Heart right ventricle (tissue), 16 donors: ENCODE measurements around the gene MICAL2. TPM values are rescaled to one million over a fixed set of nuclear protein-coding genes. Genes with fewer than 3 reads are reported as not detected.

ENCODE experiments used
- ATAC-seq, 8 donors: fragments of 200-7000 bp; cut with Tn5 transposase; one replicate each; pipeline ENCODE4 v1.9.1; 2020; ENCODE audit warnings: mild to moderate bottlenecking in 8 of 8, moderate library complexity in 8 of 8, moderate number of reproducible peaks in 1 of 8
- DNase-seq, 2 donors: peaks; one replicate each; pipeline ENCODE4 v3.0.0-alpha.2; 2020
- H3K27ac ChIP-seq, 10 donors: fragments of 200-600 bp; sonication (generic) in 2 of 10; one replicate each; pipeline versions ENCODE4 v1.5.0 to v1.8.0; 2020 to 2022; ENCODE audit warnings: mild to moderate bottlenecking in 3 of 10
- H3K27me3 ChIP-seq, 7 donors: fragments of 200-600 bp; one replicate each; pipeline ENCODE4 v1.8.0; 2021 to 2022; ENCODE audit warnings: mild to moderate bottlenecking in 2 of 7
- H3K36me3 ChIP-seq, 9 donors: fragments of 200-600 bp; sonication (generic) in 1 of 9; one replicate each; pipeline versions ENCODE4 v1.5.0 to v1.8.0; 2020 to 2022; ENCODE audit warnings: mild to moderate bottlenecking in 2 of 9
- H3K4me1 ChIP-seq, 9 donors: fragments of 200-600 bp; sonication (generic) in 1 of 9; one replicate each; pipeline versions ENCODE4 v1.5.0 to v1.8.0; 2020 to 2022; ENCODE audit warnings: mild to moderate bottlenecking in 4 of 9
- H3K4me3 ChIP-seq, 10 donors: fragments of 200-600 bp; sonication (generic) in 2 of 10; one replicate each; pipeline versions ENCODE4 v1.5.0 to v1.8.0; 2020 to 2022; ENCODE audit warnings: mild to moderate bottlenecking in 7 of 10, moderate library complexity in 2 of 10
- H3K9me3 ChIP-seq, 11 donors: fragments of 200-600 bp in 10 of 11; sonication (generic) in 2 of 11; one replicate each; pipeline versions ENCODE4 v1.5.0 to v1.8.0; 2013 to 2022; ENCODE audit warnings: mild to moderate bottlenecking in 2 of 11, control low read depth in 1 of 11, moderate library complexity in 1 of 11
- WGBS, 2 donors: extraction: QIAGEN DNeasy Blood & Tissue Kit; methylation state at CpG; one replicate each; pipeline ENCODE4 v1.1.7; 2013; ENCODE audit warnings: inconsistent platforms in 1 of 2; 5-methylcytosine and 5-hydroxymethylcytosine counted together
- intact Hi-C, 10 donors: fragments of 100-400 bp; cut with DNase I; formaldehyde crosslinking; loops; one replicate each; pipeline versions ENCODE4 v1.11.1 to v1.14.2; 2022
- polyA plus RNA-seq, 2 donors: library from polyadenylated mRNA; stranded (reverse); fragments of 200-250 nt; gene quantifications; one replicate each; pipeline ENCODE4 v1.2.3, GENCODE V29; 2013
- total RNA-seq, 10 donors: library from RNA; stranded (reverse); fragmentation: NEBNext Ultra II Directional in 3 of 10; extraction: Animal tissue kit (Norgen Biotek cat#: 25700) in 3 of 10; gene quantifications; one replicate each; pipeline versions ENCODE4 v1.2.1 to v1.2.4, GENCODE V29; 2021 to 2023
- TF ChIP-seq, protein P1 (sequence below), 9 donors: fragments of 200-600 bp; sonication (generic) in 2 of 9; IDR thresholded peaks; one replicate each; pipeline versions ENCODE4 v1.5.0 to v1.8.0; 2021 to 2022; ENCODE audit warnings: antibody characterized with exemption in 9 of 9, mild to moderate bottlenecking in 5 of 9, moderate library complexity in 1 of 9
- donor health status: Arrhythmogenic right ventricular cardiomyopathy.
- donor health status: ischemic (EF 13 %, LVEDD 7.1; RV severe dilation, severe dysfunction).
- donor health status: healthy with polysubstance abuse.
- donor health status: DM: no; HTN: yes; CAD: no.
- donor health status: DM: no; HTN: no; CAD: no.
- donor health status: ischemic (EF 25% LVEDD 6.9; RV normal size, moderate dysfunction).
- donor health status: ischemic (EF 25% LVEDD 5.7; RV mildly dilated, moderate dysfunction).
- donor health status: healthy.
- donor health status: DM: yes; HTN: yes; CAD: no.
- donor health status: Ischemic cardiomyopathy.
- donor health status: ischemic (EF 35%, LVEDD 5.7; RV mildly dilated, moderate dysfunction).
- donor health status: nonischemic (EF 11% LVEDD 7.7; RV severe dilation, severe dysfunction).
- donor health status: DM: yes; HTN: yes; CAD: no.
- donor health status: PGD.
- donor health status: ischemic (EF 29% LVEDD 5.4; RV normal size, mild dysfunction).
- donor health status: nonischemic (EF 23%, LVEDD 6.1; RV moderate dilation, normal function).

MICAL2 gene
- total and polyA plus RNA-seq, 12 donors = 32.5 to 95.7 (median 70.5) TPM

- TF ChIP-seq, protein P1, sequence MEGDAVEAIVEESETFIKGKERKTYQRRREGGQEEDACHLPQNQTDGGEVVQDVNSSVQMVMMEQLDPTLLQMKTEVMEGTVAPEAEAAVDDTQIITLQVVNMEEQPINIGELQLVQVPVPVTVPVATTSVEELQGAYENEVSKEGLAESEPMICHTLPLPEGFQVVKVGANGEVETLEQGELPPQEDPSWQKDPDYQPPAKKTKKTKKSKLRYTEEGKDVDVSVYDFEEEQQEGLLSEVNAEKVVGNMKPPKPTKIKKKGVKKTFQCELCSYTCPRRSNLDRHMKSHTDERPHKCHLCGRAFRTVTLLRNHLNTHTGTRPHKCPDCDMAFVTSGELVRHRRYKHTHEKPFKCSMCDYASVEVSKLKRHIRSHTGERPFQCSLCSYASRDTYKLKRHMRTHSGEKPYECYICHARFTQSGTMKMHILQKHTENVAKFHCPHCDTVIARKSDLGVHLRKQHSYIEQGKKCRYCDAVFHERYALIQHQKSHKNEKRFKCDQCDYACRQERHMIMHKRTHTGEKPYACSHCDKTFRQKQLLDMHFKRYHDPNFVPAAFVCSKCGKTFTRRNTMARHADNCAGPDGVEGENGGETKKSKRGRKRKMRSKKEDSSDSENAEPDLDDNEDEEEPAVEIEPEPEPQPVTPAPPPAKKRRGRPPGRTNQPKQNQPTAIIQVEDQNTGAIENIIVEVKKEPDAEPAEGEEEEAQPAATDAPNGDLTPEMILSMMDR (IDR thresholded peaks at IDR 0.05) = no peak
- no peak for DNase-seq
- Histone ChIP-seq H3K4me3 (no peak overlapping the region), H3K9me3 (no peaks in the 10 kb centered on the region), H3K27me3 (no peaks in the 10 kb centered on the region), H3K27ac (peak overlapping the region in 1 of 10 donors; percentile 62), H3K4me1 (peaks cover 29 to 90% (median 71%) of the 10 kb centered on the region in 9 donors), H3K36me3 (peaks cover 0 to 11% (median 0%) of the 10 kb centered on the region in 9 donors)
- ATAC-seq = peak in 3 of 8 donors; percentile 34 to 57 (median 50)
- 34 to 50% methylated on average over 4 of the region's 4 CpGs for WGBS, 2 donors
- intact Hi-C loops = loop anchor here in 4 of 10 donors (10.0 kb wide), 2 partner anchors 62 to 118 kb away; no protein-coding TSS in a partner anchor
Observed at GRCh38 chr11:12117200-12117599, 6.8 kb downstream of the MICAL2 start.

DNA sequence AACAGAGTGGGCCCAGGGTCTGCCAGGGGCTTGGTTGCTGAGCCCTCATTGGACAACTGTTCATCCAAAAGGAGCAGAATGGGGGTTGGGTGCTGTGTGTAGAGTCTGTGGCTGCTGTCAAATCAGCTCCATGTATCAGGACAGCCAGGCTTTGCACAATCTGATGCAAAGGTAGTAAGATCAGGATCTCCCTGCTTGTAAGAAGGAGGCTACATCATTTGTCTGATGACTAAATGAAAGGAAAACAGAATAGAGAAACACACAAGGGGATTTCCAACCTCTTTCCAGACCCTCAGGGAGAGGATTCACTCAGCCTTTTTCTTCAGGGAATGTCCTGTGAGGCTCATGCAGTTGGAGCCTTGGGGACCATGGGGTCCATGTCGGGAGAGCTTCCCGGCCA, 7.2 kb downstream of the MICAL2 start:
- H3K27ac ChIP-seq = peak overlapping the region in 2 of 10 donors; percentile 55 to 62
- H3K4me3 ChIP-seq = no peak overlapping the region
- intact Hi-C loops = loop anchor here in 4 of 10 donors (10.0 kb wide), 2 partner anchors 63 to 117 kb away; no protein-coding TSS in a partner anchor

DNA sequence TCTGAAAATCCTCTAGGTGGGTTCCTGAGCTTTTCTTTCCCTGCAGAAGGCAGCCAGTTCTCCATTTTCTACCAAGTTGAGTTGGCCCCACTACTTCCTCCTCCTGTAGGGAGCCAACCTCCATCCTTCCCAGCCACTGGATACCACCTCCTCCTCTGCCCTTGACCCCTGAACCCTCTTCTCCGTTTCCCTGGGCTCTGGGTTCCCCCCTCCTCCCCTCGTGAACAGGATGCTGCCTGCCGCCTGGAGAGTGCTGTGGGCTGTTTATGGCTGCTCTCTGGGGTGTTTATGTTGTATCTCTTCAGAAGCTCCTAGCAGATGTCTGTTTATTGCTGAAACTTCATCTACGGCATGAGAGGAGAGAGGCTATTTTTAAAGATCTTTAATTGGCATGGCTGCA, 8.6 kb downstream of the MICAL2 start:
- whole genome bisulfite sequencing, 2 donors = 21 to 28% methylated on average over 4 of the region's 4 CpGs
- Histone ChIP-seq H3K9me3 (no peaks in the 10 kb centered on the region), H3K4me3 (no peak overlapping the region), H3K4me1 (peaks cover 27 to 85% (median 67%) of the 10 kb centered on the region in 9 donors), H3K27me3 (no peaks in the 10 kb centered on the region), H3K27ac (peak overlapping the region in 6 of 10 donors; percentile 7 to 80 (median 55)), H3K36me3 (peaks cover 0 to 11% (median 0%) of the 10 kb centered on the region in 9 donors)
- ATAC-seq (peak in 6 of 8 donors; percentile 11 to 46 (median 23)), DNase-seq (no peak)
- TF ChIP-seq, protein P1 (IDR thresholded peaks at IDR 0.05) = peak in 2 of 9 donors; percentile 12 to 23
- intact Hi-C loops = loop anchor here in 4 of 10 donors (10.0 kb wide), 2 partner anchors 64 to 116 kb away; no protein-coding TSS in a partner anchor

More for the DNA sequence above, 7.2 kb downstream of the MICAL2 start:
- no peaks in the 10 kb centered on the region for H3K9me3 ChIP-seq
- ATAC-seq = no peak
- 67 to 76% methylated on average over 2 of the region's 2 CpGs for WGBS, 2 donors
- H3K36me3 ChIP-seq = peaks cover 0 to 11% (median 0%) of the 10 kb centered on the region in 9 donors
- no peaks in the 10 kb centered on the region for H3K27me3 ChIP-seq
- H3K4me1 ChIP-seq = peaks cover 28 to 88% (median 67%) of the 10 kb centered on the region in 9 donors
- DNase-seq = no peak
- TF ChIP-seq, protein P1 (IDR thresholded peaks at IDR 0.05) = no peak

DNA sequence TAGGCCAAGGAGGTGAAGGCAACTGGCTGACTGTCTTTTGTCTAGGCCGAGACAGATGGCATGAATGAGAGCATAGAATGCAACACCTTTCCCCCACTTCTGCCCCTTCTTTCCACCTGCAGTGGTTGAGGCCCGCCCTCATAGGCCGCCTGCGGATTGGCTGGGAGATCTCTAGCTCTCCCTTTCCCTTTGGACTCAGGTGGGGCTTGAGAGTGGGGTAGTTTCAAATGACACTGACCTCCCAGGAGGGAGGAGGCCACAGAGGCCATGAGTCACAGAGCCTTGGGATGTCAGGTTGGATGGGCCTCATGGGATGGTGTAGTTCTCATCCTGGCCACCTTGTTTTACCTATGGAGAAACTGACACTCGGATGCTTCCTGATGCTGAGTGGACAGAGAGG, 9.1 kb downstream of the MICAL2 start:
- intact Hi-C loops = loop anchor here in 4 of 10 donors (10.0 kb wide), 2 partner anchors 65 to 115 kb away; no protein-coding TSS in a partner anchor

More for the DNA sequence above, 9.1 kb downstream of the MICAL2 start:
- TF ChIP-seq, protein P1 (IDR thresholded peaks at IDR 0.05) = no peak
- Histone ChIP-seq H3K4me1 (peaks cover 27 to 85% (median 69%) of the 10 kb centered on the region in 9 donors), H3K36me3 (peaks cover 0 to 11% (median 0%) of the 10 kb centered on the region in 9 donors), H3K27ac (peak overlapping the region in 4 of 10 donors; percentile 50 to 80 (median 58)), H3K9me3 (no peaks in the 10 kb centered on the region), H3K4me3 (no peak overlapping the region), H3K27me3 (no peaks in the 10 kb centered on the region)
- no peak for ATAC-seq
- WGBS, 2 donors = 83 to 90% methylated on average over 5 of the region's 5 CpGs
- DNase-seq = no peak
